ENCODE measurements around the gene WFS1.

WFS1 gene

DNA sequence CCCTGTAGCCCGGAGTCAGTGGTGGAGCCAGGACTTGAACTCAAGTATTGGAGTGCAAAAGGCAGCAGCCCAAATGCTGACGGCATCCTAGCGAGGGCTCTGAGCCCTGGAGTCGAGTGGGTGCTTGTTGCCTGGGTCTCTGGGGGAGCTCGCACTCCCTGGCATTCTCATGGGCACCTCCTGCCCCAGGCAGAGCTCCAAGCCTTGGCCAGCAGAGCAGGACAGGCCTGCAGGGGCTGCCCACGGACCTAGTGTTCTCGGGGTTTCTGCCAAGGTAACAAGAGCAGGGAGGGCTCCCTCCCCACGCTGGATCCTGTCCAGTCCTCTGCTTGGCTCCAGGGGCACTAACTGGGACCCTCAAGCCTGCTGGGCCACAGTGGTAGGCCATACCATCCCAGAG, 17.6 kb upstream of the WFS1 start:
- TF ChIP-seq, protein P1, sequence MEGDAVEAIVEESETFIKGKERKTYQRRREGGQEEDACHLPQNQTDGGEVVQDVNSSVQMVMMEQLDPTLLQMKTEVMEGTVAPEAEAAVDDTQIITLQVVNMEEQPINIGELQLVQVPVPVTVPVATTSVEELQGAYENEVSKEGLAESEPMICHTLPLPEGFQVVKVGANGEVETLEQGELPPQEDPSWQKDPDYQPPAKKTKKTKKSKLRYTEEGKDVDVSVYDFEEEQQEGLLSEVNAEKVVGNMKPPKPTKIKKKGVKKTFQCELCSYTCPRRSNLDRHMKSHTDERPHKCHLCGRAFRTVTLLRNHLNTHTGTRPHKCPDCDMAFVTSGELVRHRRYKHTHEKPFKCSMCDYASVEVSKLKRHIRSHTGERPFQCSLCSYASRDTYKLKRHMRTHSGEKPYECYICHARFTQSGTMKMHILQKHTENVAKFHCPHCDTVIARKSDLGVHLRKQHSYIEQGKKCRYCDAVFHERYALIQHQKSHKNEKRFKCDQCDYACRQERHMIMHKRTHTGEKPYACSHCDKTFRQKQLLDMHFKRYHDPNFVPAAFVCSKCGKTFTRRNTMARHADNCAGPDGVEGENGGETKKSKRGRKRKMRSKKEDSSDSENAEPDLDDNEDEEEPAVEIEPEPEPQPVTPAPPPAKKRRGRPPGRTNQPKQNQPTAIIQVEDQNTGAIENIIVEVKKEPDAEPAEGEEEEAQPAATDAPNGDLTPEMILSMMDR (IDR thresholded peaks at IDR 0.05; ENCODE audit: low read depth, low read length): no peak
- no peak overlapping the region for H3K4me3 ChIP-seq (replicated peaks in 1 of 2; ENCODE audit: low read depth in 2 of 2, low read length in 2 of 2)
- DNase-seq (ENCODE audit: low read depth in 2 of 2): no peak

DNA sequence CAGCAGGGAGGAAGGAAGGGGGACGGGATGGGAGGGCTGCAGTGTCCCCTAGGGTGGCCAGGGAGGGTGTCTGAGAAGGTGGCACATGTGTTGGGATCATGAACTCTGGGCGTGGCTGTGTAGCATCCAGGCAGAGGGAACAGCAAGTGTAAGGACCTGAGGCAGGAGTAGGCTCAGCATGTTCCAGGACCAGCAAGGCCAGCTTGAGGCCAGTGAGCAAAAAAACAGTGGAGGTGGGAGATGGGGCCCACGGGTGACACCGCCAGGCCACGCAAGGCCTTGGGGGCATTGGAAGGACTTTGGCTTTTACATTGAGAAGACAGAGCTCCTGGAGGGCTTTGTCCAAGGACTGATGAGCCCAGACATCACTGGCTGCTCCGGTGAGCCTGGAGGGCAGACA, 16.5 kb upstream of the WFS1 start:
- TF ChIP-seq, protein P1 (IDR thresholded peaks at IDR 0.05; ENCODE audit: low read depth, low read length): no peak
- H3K4me3 ChIP-seq (replicated peaks in 1 of 2; ENCODE audit: low read depth in 2 of 2, low read length in 2 of 2): no peak overlapping the region
- DNase-seq (ENCODE audit: low read depth in 2 of 2): no peak

- TF ChIP-seq, protein P1 (IDR thresholded peaks at IDR 0.05; ENCODE audit: low read depth, low read length): no peak
- H3K4me3 ChIP-seq (replicated peaks in 1 of 2; ENCODE audit: low read depth in 2 of 2, low read length in 2 of 2): no peak overlapping the region
- no peak for DNase-seq (ENCODE audit: low read depth in 2 of 2)
Measured at GRCh38 chr4:6253961-6254360, 15.7 kb upstream of the WFS1 start.

- no peak for DNase-seq (ENCODE audit: low read depth in 2 of 2)
- TF ChIP-seq, protein P1 (IDR thresholded peaks at IDR 0.05; ENCODE audit: low read depth, low read length): no peak
- no peak overlapping the region for H3K4me3 ChIP-seq (replicated peaks in 1 of 2; ENCODE audit: low read depth in 2 of 2, low read length in 2 of 2)
Measured at GRCh38 chr4:6256141-6256540, 13.5 kb upstream of the WFS1 start.

GRCh38 chr4:6257247-6258025, 12.2 kb upstream of the WFS1 start:
- no peak for DNase-seq (ENCODE audit: low read depth in 2 of 2)
- H3K4me3 ChIP-seq (replicated peaks in 1 of 2; ENCODE audit: low read depth in 2 of 2, low read length in 2 of 2): no peak overlapping the region
- TF ChIP-seq, protein P1 (IDR thresholded peaks at IDR 0.05; ENCODE audit: low read depth, low read length): no peak

GRCh38 chr4:6258026-6258360, 11.7 kb upstream of the WFS1 start:
- no peak for DNase-seq (ENCODE audit: low read depth in 2 of 2)
- TF ChIP-seq, protein P1 (IDR thresholded peaks at IDR 0.05; ENCODE audit: low read depth, low read length): no peak
- H3K4me3 ChIP-seq (replicated peaks in 1 of 2; ENCODE audit: low read depth in 2 of 2, low read length in 2 of 2): no peak overlapping the region

DNA sequence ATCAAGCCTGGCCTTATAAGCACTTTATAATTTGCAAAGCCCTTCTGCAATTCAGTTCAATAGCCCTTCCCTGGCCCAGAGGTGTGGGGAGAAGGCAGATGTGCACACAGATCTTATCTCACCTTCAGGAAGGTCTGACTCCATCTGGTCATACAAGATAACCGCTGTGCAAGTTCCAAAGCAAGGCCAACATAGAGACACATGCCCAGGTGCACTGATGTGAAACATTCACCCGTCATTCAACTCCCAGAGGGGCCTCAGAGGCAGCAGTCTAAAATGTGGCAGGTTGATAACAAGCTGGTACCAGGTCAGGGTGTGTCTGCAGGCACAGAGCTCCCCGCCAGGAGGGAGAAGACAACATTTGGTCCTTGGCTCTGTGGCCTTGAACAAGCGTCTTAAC, 10.9 kb upstream of the WFS1 start:
- DNase-seq (ENCODE audit: low read depth in 2 of 2): no peak
- TF ChIP-seq, protein P1 (IDR thresholded peaks at IDR 0.05; ENCODE audit: low read depth, low read length): no peak
- H3K4me3 ChIP-seq (replicated peaks in 1 of 2; ENCODE audit: low read depth in 2 of 2, low read length in 2 of 2): no peak overlapping the region

All from cardiac fibroblast (primary cell).